GM18867 (cell line): ENCODE measurements around the gene KIF17.
"Not testable (repeated sequence)": the region's sequence is repeated elsewhere in the genome, so short reads cannot be mapped to it uniquely, and the experiment has no call there.

ENCODE experiments used
- ATAC-seq: cut with Tn5 transposase; IDR thresholded peaks from one replicate; pipeline ENCODE4 v1.9.1; 2021; ENCODE audit warnings: mild to moderate bottlenecking, moderate library complexity; ENCODE audit not compliant: unreplicated experiment

KIF17 gene

GRCh38 chr1:20695515-20695914 is 22.3 kb downstream of the KIF17 start:
- no peak for ATAC-seq

- no peak for ATAC-seq
These were observed 24.2 kb downstream of the KIF17 start for GRCh38 chr1:20693623-20694022.

GRCh38 chr1:20691872-20692271 is 25.9 kb downstream of the KIF17 start:
- ATAC-seq = no peak

GRCh38 chr1:20689645-20690056 is 28.2 kb downstream of the KIF17 start:
- ATAC-seq = no peak

- ATAC-seq = no peak
These were observed 30.7 kb downstream of the KIF17 start for GRCh38 chr1:20686883-20687725.

GRCh38 chr1:20685741-20686140 is 32.1 kb downstream of the KIF17 start:
- no peak for ATAC-seq

GRCh38 chr1:20685099-20685662 is 32.6 kb downstream of the KIF17 start:
- ATAC-seq = no peak

- no peak for ATAC-seq
These were observed 33.2 kb downstream of the KIF17 start for GRCh38 chr1:20684651-20685050.

GRCh38 chr1:20684050-20684620 is 33.7 kb downstream of the KIF17 start:
- no peak for ATAC-seq

GRCh38 chr1:20683614-20684013 is 34.2 kb downstream of the KIF17 start:
- no peak for ATAC-seq

GRCh38 chr1:20682571-20683236 is 35.1 kb downstream of the KIF17 start:
- ATAC-seq = no peak

- ATAC-seq = no peak
These were observed 35.8 kb downstream of the KIF17 start for GRCh38 chr1:20681999-20682398.

- no peak for ATAC-seq
These were observed 37.5 kb downstream of the KIF17 start for GRCh38 chr1:20680269-20680668.

- no peak for ATAC-seq
These were observed 39.2 kb downstream of the KIF17 start for GRCh38 chr1:20678599-20678998.

- not testable (repeated sequence) for ATAC-seq
These were observed 44.2 kb downstream of the KIF17 start for GRCh38 chr1:20673626-20674025.

GRCh38 chr1:20672265-20672632 is 45.6 kb downstream of the KIF17 start:
- ATAC-seq = no peak

- ATAC-seq = no peak
These were observed 46.9 kb downstream of the KIF17 start for GRCh38 chr1:20670936-20671335.

- no peak for ATAC-seq
These were observed 49.2 kb downstream of the KIF17 start for GRCh38 chr1:20668581-20668980.

- ATAC-seq = no peak
These were observed 51.0 kb downstream of the KIF17 start for GRCh38 chr1:20666804-20667203.

GRCh38 chr1:20666146-20666545 is 51.7 kb downstream of the KIF17 start:
- no peak for ATAC-seq

- ATAC-seq = no peak
These were observed 52.1 kb downstream of the KIF17 start for GRCh38 chr1:20665726-20666125.
